ENCODE results near the gene CCDC90B. TPM values are rescaled to one million over a fixed set of nuclear protein-coding genes. Genes with fewer than 3 reads are reported as not detected.

Gene CCDC90B
- total and polyA plus RNA-seq, 2 of the 8 experiments (the other 6 are each of a cell fraction or from before 2014, with no cell fraction given): 21.8 to 54.5 TPM

DNA sequence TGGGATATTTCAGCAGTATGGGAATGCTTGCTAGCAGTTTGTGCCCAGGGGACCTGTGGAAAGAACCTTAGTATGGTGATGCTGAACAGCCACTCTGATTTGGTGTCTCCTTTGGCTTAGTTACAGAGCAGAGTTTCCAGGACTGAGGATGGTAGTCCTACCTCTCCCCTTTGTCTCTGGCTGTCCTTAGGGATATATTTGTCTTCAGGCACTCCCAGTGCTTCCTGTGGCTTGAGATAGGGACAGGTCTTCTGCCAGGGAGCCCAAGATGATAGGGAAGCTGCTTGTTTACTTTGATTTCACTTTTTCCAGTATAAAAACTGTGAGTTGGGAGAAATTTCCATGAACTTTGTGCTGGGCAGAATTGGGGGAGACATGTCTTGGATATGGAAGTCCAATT lies 64.5 kb downstream of the CCDC90B start:
- POLR2A ChIA-PET (ENCODE audit: partially characterized antibody): no interaction called here
- CTCF ChIA-PET (ENCODE audit: partially characterized antibody): interaction anchor here (0.6 to 6.0 kb wide), 7 partner anchors 13 to 615 kb away, joined by 3 to 32 read pairs (median 3); no protein-coding TSS in a partner anchor
- H2BK5ac ChIP-seq (ENCODE audit: low read depth, low read length): no peak overlapping the region
- TF ChIP-seq, protein P1, sequence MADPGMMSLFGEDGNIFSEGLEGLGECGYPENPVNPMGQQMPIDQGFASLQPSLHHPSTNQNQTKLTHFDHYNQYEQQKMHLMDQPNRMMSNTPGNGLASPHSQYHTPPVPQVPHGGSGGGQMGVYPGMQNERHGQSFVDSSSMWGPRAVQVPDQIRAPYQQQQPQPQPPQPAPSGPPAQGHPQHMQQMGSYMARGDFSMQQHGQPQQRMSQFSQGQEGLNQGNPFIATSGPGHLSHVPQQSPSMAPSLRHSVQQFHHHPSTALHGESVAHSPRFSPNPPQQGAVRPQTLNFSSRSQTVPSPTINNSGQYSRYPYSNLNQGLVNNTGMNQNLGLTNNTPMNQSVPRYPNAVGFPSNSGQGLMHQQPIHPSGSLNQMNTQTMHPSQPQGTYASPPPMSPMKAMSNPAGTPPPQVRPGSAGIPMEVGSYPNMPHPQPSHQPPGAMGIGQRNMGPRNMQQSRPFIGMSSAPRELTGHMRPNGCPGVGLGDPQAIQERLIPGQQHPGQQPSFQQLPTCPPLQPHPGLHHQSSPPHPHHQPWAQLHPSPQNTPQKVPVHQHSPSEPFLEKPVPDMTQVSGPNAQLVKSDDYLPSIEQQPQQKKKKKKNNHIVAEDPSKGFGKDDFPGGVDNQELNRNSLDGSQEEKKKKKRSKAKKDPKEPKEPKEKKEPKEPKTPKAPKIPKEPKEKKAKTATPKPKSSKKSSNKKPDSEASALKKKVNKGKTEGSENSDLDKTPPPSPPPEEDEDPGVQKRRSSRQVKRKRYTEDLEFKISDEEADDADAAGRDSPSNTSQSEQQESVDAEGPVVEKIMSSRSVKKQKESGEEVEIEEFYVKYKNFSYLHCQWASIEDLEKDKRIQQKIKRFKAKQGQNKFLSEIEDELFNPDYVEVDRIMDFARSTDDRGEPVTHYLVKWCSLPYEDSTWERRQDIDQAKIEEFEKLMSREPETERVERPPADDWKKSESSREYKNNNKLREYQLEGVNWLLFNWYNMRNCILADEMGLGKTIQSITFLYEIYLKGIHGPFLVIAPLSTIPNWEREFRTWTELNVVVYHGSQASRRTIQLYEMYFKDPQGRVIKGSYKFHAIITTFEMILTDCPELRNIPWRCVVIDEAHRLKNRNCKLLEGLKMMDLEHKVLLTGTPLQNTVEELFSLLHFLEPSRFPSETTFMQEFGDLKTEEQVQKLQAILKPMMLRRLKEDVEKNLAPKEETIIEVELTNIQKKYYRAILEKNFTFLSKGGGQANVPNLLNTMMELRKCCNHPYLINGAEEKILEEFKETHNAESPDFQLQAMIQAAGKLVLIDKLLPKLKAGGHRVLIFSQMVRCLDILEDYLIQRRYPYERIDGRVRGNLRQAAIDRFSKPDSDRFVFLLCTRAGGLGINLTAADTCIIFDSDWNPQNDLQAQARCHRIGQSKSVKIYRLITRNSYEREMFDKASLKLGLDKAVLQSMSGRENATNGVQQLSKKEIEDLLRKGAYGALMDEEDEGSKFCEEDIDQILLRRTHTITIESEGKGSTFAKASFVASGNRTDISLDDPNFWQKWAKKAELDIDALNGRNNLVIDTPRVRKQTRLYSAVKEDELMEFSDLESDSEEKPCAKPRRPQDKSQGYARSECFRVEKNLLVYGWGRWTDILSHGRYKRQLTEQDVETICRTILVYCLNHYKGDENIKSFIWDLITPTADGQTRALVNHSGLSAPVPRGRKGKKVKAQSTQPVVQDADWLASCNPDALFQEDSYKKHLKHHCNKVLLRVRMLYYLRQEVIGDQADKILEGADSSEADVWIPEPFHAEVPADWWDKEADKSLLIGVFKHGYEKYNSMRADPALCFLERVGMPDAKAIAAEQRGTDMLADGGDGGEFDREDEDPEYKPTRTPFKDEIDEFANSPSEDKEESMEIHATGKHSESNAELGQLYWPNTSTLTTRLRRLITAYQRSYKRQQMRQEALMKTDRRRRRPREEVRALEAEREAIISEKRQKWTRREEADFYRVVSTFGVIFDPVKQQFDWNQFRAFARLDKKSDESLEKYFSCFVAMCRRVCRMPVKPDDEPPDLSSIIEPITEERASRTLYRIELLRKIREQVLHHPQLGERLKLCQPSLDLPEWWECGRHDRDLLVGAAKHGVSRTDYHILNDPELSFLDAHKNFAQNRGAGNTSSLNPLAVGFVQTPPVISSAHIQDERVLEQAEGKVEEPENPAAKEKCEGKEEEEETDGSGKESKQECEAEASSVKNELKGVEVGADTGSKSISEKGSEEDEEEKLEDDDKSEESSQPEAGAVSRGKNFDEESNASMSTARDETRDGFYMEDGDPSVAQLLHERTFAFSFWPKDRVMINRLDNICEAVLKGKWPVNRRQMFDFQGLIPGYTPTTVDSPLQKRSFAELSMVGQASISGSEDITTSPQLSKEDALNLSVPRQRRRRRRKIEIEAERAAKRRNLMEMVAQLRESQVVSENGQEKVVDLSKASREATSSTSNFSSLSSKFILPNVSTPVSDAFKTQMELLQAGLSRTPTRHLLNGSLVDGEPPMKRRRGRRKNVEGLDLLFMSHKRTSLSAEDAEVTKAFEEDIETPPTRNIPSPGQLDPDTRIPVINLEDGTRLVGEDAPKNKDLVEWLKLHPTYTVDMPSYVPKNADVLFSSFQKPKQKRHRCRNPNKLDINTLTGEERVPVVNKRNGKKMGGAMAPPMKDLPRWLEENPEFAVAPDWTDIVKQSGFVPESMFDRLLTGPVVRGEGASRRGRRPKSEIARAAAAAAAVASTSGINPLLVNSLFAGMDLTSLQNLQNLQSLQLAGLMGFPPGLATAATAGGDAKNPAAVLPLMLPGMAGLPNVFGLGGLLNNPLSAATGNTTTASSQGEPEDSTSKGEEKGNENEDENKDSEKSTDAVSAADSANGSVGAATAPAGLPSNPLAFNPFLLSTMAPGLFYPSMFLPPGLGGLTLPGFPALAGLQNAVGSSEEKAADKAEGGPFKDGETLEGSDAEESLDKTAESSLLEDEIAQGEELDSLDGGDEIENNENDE (IDR thresholded peaks at IDR 0.05; ENCODE audit: insufficient replicate concordance, low read length): no peak
- TF ChIP-seq POLR2A (IDR thresholded peaks at IDR 0.05; ENCODE audit: control extremely low read depth in 1 of 2, low read depth in 2 of 2, low read length in 2 of 2): no peak

More for the DNA sequence above, 64.5 kb downstream of the CCDC90B start:
- Histone ChIP-seq H2BK20ac (ENCODE audit: low read length) (no peak overlapping the region), H3K36me3 (ENCODE audit: control insufficient read depth in 2 of 4, insufficient read depth in 4 of 4, low read length in 3 of 4) (no peaks in the 10 kb centered on the region), H3K14ac (ENCODE audit: insufficient read length) (no peak overlapping the region), H2AK5ac (ENCODE audit: low read depth, low read length) (no peak overlapping the region), H2BK120ac (replicated peaks; ENCODE audit: low read depth, low read length) (no peak overlapping the region), H3K9me3 (ENCODE audit: insufficient read depth in 2 of 2, low read depth in 1 of 2, low read length in 1 of 2) (no peaks in the 10 kb centered on the region), H3K9ac (replicated peaks in 1 of 4; ENCODE audit: extremely low read depth in 1 of 4, low read depth in 3 of 4, low read length in 3 of 4) (no peak overlapping the region), H4K5ac (ENCODE audit: insufficient read length, low read depth, low read length) (no peak overlapping the region), H3K56ac (replicated peaks; ENCODE audit: insufficient read length, low read depth, low read length) (no peak overlapping the region), H3K79me1 (ENCODE audit: low read depth, low read length) (no peaks in the 10 kb centered on the region), H4K8ac (ENCODE audit: extremely low read depth, insufficient read depth, low read length) (no peak overlapping the region), H3K4me1 (replicated peaks in 1 of 4; ENCODE audit: control insufficient read depth in 3 of 4, insufficient read depth in 4 of 4, low read length in 3 of 4) (no peaks in the 10 kb centered on the region), H3K23me2 (ENCODE audit: low read depth, low read length) (no peaks in the 10 kb centered on the region), H3K4me3 (ENCODE audit: extremely low read depth in 1 of 4, insufficient read depth in 2 of 4, low read depth in 3 of 4, low read length in 4 of 4) (no peak overlapping the region), H3K79me2 (ENCODE audit: control insufficient read depth in 1 of 2, insufficient read depth in 2 of 2, low read length in 2 of 2) (no peaks in the 10 kb centered on the region), H4K91ac (replicated peaks; ENCODE audit: insufficient read length, low read length) (no peak overlapping the region), H4K20me1 (replicated peaks in 1 of 2; ENCODE audit: control insufficient read depth in 1 of 2, insufficient read depth in 2 of 2, low read length in 2 of 2) (no peaks in the 10 kb centered on the region), H3K27me3 (replicated peaks in 1 of 4; ENCODE audit: control insufficient read depth in 3 of 4, extremely low read depth in 1 of 4, insufficient read depth in 3 of 4, low read length in 3 of 4) (no peaks in the 10 kb centered on the region), H3K27ac (ENCODE audit: low read depth, low read length) (no peak overlapping the region), H3K23ac (ENCODE audit: insufficient read length) (no peak overlapping the region), H2BK12ac (ENCODE audit: low read depth, low read length) (no peak overlapping the region), H3K18ac (ENCODE audit: extremely low read depth, low read length) (no peak overlapping the region), H3K4ac (replicated peaks; ENCODE audit: insufficient read length, low read depth, low read length) (no peak overlapping the region), H2AFZ (ENCODE audit: low read length) (no peak overlapping the region), H2BK15ac (ENCODE audit: low read length) (no peak overlapping the region), H3K4me2 (ENCODE audit: insufficient read depth in 1 of 2, low read depth in 2 of 2, low read length in 2 of 2) (no peak overlapping the region)
- no peak for FAIRE-seq
- no peak for DNase-seq (ENCODE audit: low read depth in 1 of 2, low spot score in 2 of 2)

All from H1 (cell line).